Panc1 (cell line): Measurements from ENCODE around the gene BAZ2B. TPM values are rescaled to one million over a fixed set of nuclear protein-coding genes. Genes with fewer than 3 reads are reported as not detected.
A peak's percentile ranks its signal among the peaks of the same experiment; 100 is the strongest.

Experiments
- ATAC-seq: fragments of 200-7000 bp; cut with Tn5 transposase; 2 replicates; pipeline ENCODE4 v1.9.1; 2020; ENCODE audit warnings: mild to moderate bottlenecking, moderate library complexity
- BruUV-seq: library from RNA; stranded (reverse); fragments of 400-500 nt; replicated peaks from 2 replicates; lab custom pipeline; 2021; lab: Mats Ljungman, UMichigan
- CTCF ChIA-PET: fragments of 300-600 bp; sonication (Branson Sonifier 250); formaldehyde crosslinking; loops from one replicate; lab custom pipeline; 2022; ENCODE audit warnings: antibody characterized with exemption; lab: Charles Lee
- POLR2A ChIA-PET: fragments of 300-600 bp; sonication (Branson Sonifier 250); formaldehyde crosslinking; loops from one replicate; lab custom pipeline; 2022; ENCODE audit warnings: antibody characterized with exemption; lab: Charles Lee
- DNase-seq: peaks from one replicate; pipeline ENCODE4 v3.0.0-alpha.2; 2010; ENCODE audit warnings: low read depth, low spot score
- H3K27ac ChIP-seq: 2 replicates; pipeline ENCODE4 v1.5.1; 2011; ENCODE audit warnings: mild to moderate bottlenecking, low read length, inconsistent platforms
- H3K27me3 ChIP-seq: fragments of 200-500 bp; sonication (Bioruptor generic); 2 replicates; pipeline ENCODE4 v1.6.0; 2014; ENCODE audit warnings: low read length, inconsistent platforms; ENCODE audit not compliant: control insufficient read depth, insufficient read depth
- H3K36me3 ChIP-seq: fragments of 200-500 bp; sonication (Bioruptor generic); 2 replicates; pipeline ENCODE4 v1.5.1; 2014; ENCODE audit warnings: inconsistent platforms, mild to moderate bottlenecking, low read length, moderate library complexity; ENCODE audit not compliant: control insufficient read depth, insufficient read depth
- H3K4me1 ChIP-seq: 2 replicates; pipeline ENCODE4 v1.5.1; 2011; ENCODE audit warnings: inconsistent platforms, mild to moderate bottlenecking, low read length, moderate library complexity; ENCODE audit not compliant: control insufficient read depth, insufficient read depth
- H3K4me3 ChIP-seq, 2 experiments: 2 replicates each; pipeline ENCODE4 v1.5.1; 2011 to 2012; ENCODE audit warnings: low read depth in 2 of 2, low read length in 2 of 2, mild to moderate bottlenecking in 2 of 2, inconsistent platforms in 1 of 2, moderate library complexity in 1 of 2
- H3K9me3 ChIP-seq: fragments of 200-500 bp; sonication (Bioruptor generic); 2 replicates; pipeline ENCODE4 v1.5.1; 2014; ENCODE audit warnings: low read depth, mild to moderate bottlenecking, inconsistent platforms, low read length, moderate library complexity; ENCODE audit not compliant: control insufficient read depth, insufficient read depth
- CTCF ChIP-seq: fragments of 450-650 bp; IDR thresholded peaks from 2 replicates; pipeline ENCODE4 v1.5.1; 2017; ENCODE audit warnings: mild to moderate bottlenecking
- POLR2AphosphoS5 ChIP-seq: IDR thresholded peaks from 2 replicates; pipeline ENCODE4 v1.6.1; 2012; ENCODE audit warnings: mild to moderate bottlenecking, low read depth, low read length, moderate library complexity
- REST ChIP-seq, 2 experiments: IDR thresholded peaks; 2 replicates each; pipeline ENCODE4 v1.6.1; 2011 to 2012; ENCODE audit warnings: low read depth in 2 of 2, control low read depth in 1 of 2, low read length in 1 of 2, mild to moderate bottlenecking in 1 of 2, moderate library complexity in 1 of 2; ENCODE audit not compliant: insufficient read depth in 1 of 2
- SIN3A ChIP-seq: IDR thresholded peaks from 2 replicates; pipeline ENCODE4 v1.6.1; 2012; ENCODE audit warnings: low read depth, mild to moderate bottlenecking, low read length, moderate library complexity, borderline replicate concordance; ENCODE audit not compliant: insufficient read depth
- TCF7L2 ChIP-seq: IDR thresholded peaks from 2 replicates; pipeline ENCODE4 v1.6.1; 2011; ENCODE audit warnings: mild to moderate bottlenecking, low read depth, low read length, inconsistent platforms
- in situ Hi-C: cut with HindIII; loops from 2 replicates; pipeline ENCODE4 v1.10.0; 2016; ENCODE audit warnings: low sequenced_read_pairs, low pct_unique_long_range_greater_than_20kb
- intact Hi-C: fragments of 100-400 bp; cut with micrococcal nuclease; formaldehyde crosslinking; loops from one replicate; pipeline ENCODE4 v1.10.0; 2022; ENCODE audit not compliant: unreplicated experiment
- total RNA-seq: library from RNA; stranded (reverse); gene quantifications from one replicate; pipeline ENCODE4 v1.2.1, GENCODE V29; 2021; ENCODE audit not compliant: unreplicated experiment

BAZ2B gene
- total RNA-seq, 1 experiment from 2014 or later: 38.6 TPM

- DNase-seq (peak; percentile 77), ATAC-seq (peak; percentile 95)
- ChIA-PET CTCF (no interaction called here), POLR2A (interaction anchor here (0.6 to 0.7 kb wide), 3 partner anchors 14 to 465 kb away, joined by 3 read pairs; no protein-coding TSS in a partner anchor)
- no peaks in the 10 kb centered on the region for H3K36me3 ChIP-seq
- H3K4me1 ChIP-seq: peaks cover 24% of the 10 kb centered on the region
- intact Hi-C loops (no loop called here), in situ Hi-C loops (no loop called here)
- H3K27ac ChIP-seq: peak overlapping the region; percentile 92
- H3K9me3 ChIP-seq: no peaks in the 10 kb centered on the region
- TSS peak; percentile 70 for BruUV-seq
- no peaks in the 10 kb centered on the region for H3K27me3 ChIP-seq
- peak overlapping the region; percentile 57 to 84 for H3K4me3 ChIP-seq
- TF ChIP-seq REST (IDR thresholded peaks at IDR 0.05; ENCODE audit: insufficient read depth in 1 of 2, low read depth in 2 of 2, low read length in 1 of 2) (no peak), POLR2AphosphoS5 (peak; percentile 95)
Measured at GRCh38 chr2:159286709-159287441, 329.5 kb downstream of the BAZ2B start.

- no peaks in the 10 kb centered on the region for H3K27me3 ChIP-seq
- peaks cover 24% of the 10 kb centered on the region for H3K4me1 ChIP-seq
- intact Hi-C loops: no loop called here
- ATAC-seq: peak; percentile 61
- TF ChIP-seq REST (IDR thresholded peaks at IDR 0.05; ENCODE audit: insufficient read depth in 1 of 2, low read depth in 2 of 2, low read length in 1 of 2): no peak
- no peak for TF ChIP-seq POLR2AphosphoS5
- peak; percentile 32; the same call in 1 of the 2 replicates for TF ChIP-seq SIN3A
- TF ChIP-seq CTCF: no peak
- no peak for TF ChIP-seq TCF7L2
- in situ Hi-C loops: no loop called here
- no peak for DNase-seq
- no peaks in the 10 kb centered on the region for H3K36me3 ChIP-seq
- no TSS peak for BruUV-seq
- POLR2A ChIA-PET: interaction anchor here (0.6 to 0.7 kb wide), 2 partner anchors 235 to 466 kb away, joined by 3 to 6 read pairs; no protein-coding TSS in a partner anchor
- CTCF ChIA-PET: no interaction called here
- no peaks in the 10 kb centered on the region for H3K9me3 ChIP-seq
- H3K4me3 ChIP-seq: peak within 1 kb of the TSS; percentile 57 to 84
- peak within 1 kb of the TSS; percentile 92 for H3K27ac ChIP-seq
Measured at GRCh38 chr2:159285929-159286708, 330.2 kb downstream of the BAZ2B start, which contains the start of gene WDSUB1. Gene WDSUB1, minus strand, starts transcription at chr2:159286703. Its CDS starts 3,634 bp downstream, at chr2:159283069.
